Measurements from ENCODE around the gene KIF5C. TPM values are rescaled to one million over a fixed set of nuclear protein-coding genes. Genes with fewer than 3 reads are reported as not detected.

KIF5C gene
- total RNA-seq, 1 donor from 2014 or later = not detected

- Histone ChIP-seq H3K27me3 (ENCODE audit: control insufficient read depth, insufficient read depth, low read length) (no peaks in the 10 kb centered on the region), H3K4me3 (ENCODE audit: low read depth, low read length) (no peak overlapping the region), H3K36me3 (ENCODE audit: control insufficient read depth, insufficient read depth, low read length) (no peaks in the 10 kb centered on the region)
- FAIRE-seq = no peak
- TF ChIP-seq CTCF (IDR thresholded peaks at IDR 0.05; ENCODE audit: insufficient read depth, low read length, severe bottlenecking) = no peak
- DNase-seq (ENCODE audit: low read depth) = no peak
These were observed 32.2 kb downstream of the KIF5C start for GRCh38 chr2:148907085-148907785.

DNA sequence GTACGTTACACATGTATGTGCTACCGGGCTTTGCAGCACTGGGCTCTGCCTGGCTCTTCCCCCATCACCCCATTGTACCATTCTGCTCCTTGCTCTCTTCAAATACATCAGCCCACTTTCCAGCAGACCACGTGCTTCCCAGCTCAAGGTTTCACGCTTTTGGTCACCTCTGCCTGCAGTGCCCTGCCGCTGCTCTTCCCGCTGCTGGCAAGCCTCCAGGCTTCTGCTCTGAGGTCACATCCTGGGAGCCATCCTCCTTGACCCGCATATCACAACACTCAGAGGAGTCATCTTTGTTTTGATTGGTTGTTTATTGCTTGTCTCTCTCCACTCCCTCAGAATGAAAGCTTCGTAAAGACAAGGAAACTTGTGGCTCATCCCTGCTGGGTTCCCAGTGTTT is 34.1 kb downstream of the KIF5C start:
- Histone ChIP-seq H3K27me3 (ENCODE audit: control insufficient read depth, insufficient read depth, low read length) (no peaks in the 10 kb centered on the region), H3K4me3 (ENCODE audit: low read depth, low read length) (no peak overlapping the region), H3K36me3 (ENCODE audit: control insufficient read depth, insufficient read depth, low read length) (no peaks in the 10 kb centered on the region)
- no peak for FAIRE-seq
- DNase-seq (ENCODE audit: low read depth) = no peak
- TF ChIP-seq CTCF (IDR thresholded peaks at IDR 0.05; ENCODE audit: insufficient read depth, low read length, severe bottlenecking) = no peak

- no peak overlapping the region for H3K4me3 ChIP-seq (ENCODE audit: low read depth, low read length)
- H3K36me3 ChIP-seq (ENCODE audit: control insufficient read depth, insufficient read depth, low read length) = no peaks in the 10 kb centered on the region
- FAIRE-seq (no peak), DNase-seq (ENCODE audit: low read depth) (no peak)
- no peak for TF ChIP-seq CTCF (IDR thresholded peaks at IDR 0.05; ENCODE audit: insufficient read depth, low read length, severe bottlenecking)
- H3K27me3 ChIP-seq (ENCODE audit: control insufficient read depth, insufficient read depth, low read length) = no peaks in the 10 kb centered on the region
These were observed 38.0 kb downstream of the KIF5C start for GRCh38 chr2:148913061-148913460.

GRCh38 chr2:148913492-148913891 is 38.5 kb downstream of the KIF5C start:
- H3K27me3 ChIP-seq (ENCODE audit: control insufficient read depth, insufficient read depth, low read length) = no peaks in the 10 kb centered on the region
- H3K4me3 ChIP-seq (ENCODE audit: low read depth, low read length) = no peak overlapping the region
- no peaks in the 10 kb centered on the region for H3K36me3 ChIP-seq (ENCODE audit: control insufficient read depth, insufficient read depth, low read length)
- FAIRE-seq (no peak), DNase-seq (ENCODE audit: low read depth) (no peak)
- TF ChIP-seq CTCF (IDR thresholded peaks at IDR 0.05; ENCODE audit: insufficient read depth, low read length, severe bottlenecking) = no peak

DNA sequence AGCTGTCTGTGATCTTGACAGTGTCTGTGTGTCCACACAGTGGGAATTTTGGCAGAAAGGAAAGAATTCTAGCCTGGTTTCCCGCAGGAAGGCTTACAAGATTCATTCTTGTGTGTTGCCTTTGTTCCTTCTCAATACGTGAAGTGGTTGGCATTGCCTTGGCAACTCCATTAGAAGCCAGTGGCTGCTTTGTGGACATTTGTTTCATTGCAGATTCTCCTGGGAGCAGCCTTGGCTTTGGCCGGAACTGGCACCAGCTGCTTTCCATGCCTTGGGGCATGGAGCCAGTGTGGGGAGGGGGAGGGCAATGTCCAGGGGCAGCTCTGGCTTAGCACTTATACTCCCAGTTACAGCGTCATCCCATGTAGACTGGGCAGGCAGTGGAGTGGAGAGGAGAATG is 39.4 kb downstream of the KIF5C start:
- DNase-seq (ENCODE audit: low read depth) = no peak
- no peak for TF ChIP-seq CTCF (IDR thresholded peaks at IDR 0.05; ENCODE audit: insufficient read depth, low read length, severe bottlenecking)
- Histone ChIP-seq H3K27me3 (ENCODE audit: control insufficient read depth, insufficient read depth, low read length) (no peaks in the 10 kb centered on the region), H3K4me3 (ENCODE audit: low read depth, low read length) (no peak overlapping the region), H3K36me3 (ENCODE audit: control insufficient read depth, insufficient read depth, low read length) (no peaks in the 10 kb centered on the region)
- no peak for FAIRE-seq

DNA sequence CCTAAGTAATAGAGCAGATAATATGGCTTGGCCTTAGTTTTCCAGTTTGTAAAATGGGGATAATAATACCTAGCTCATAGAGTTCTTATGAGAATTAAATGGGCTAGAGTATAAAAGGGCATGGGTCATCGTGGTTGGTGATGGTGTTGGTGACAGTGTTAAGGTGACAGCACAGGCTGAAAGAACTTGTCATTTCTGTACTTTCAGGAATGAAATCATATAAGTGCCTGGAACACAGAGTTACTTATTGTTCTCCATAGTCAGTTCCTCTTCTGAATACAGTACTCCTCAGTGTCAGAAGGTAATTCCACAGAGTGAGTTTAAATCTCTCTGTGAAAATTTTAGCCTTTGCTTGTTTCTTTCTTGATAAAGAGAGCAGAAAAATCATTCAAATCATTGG is 42.4 kb downstream of the KIF5C start:
- Histone ChIP-seq H3K4me3 (ENCODE audit: low read depth, low read length) (no peak overlapping the region), H3K36me3 (ENCODE audit: control insufficient read depth, insufficient read depth, low read length) (no peaks in the 10 kb centered on the region), H3K27me3 (ENCODE audit: control insufficient read depth, insufficient read depth, low read length) (no peaks in the 10 kb centered on the region)
- FAIRE-seq (no peak), DNase-seq (ENCODE audit: low read depth) (no peak)
- TF ChIP-seq CTCF (IDR thresholded peaks at IDR 0.05; ENCODE audit: insufficient read depth, low read length, severe bottlenecking) = no peak
